AG09309 (cell line): ENCODE results near the gene VPREB3.

ENCODE experiments used
- DNase-seq: peaks from one replicate; pipeline ENCODE4 v3.0.0-alpha.2; 2010; ENCODE audit warnings: low read depth
- H3K4me3 ChIP-seq: 2 replicates; pipeline ENCODE4 v1.5.1; 2011; ENCODE audit warnings: mild to moderate bottlenecking, low read depth, low read length, moderate library complexity; ENCODE audit not compliant: control insufficient read depth
- TF ChIP-seq, protein P1 (sequence below): IDR thresholded peaks from 2 replicates; pipeline ENCODE4 v1.5.1; 2011; ENCODE audit warnings: mild to moderate bottlenecking, low read depth, low read length, inconsistent platforms; ENCODE audit not compliant: insufficient read depth, control insufficient read depth; ENCODE audit errors: missing control alignments

Gene VPREB3

DNA sequence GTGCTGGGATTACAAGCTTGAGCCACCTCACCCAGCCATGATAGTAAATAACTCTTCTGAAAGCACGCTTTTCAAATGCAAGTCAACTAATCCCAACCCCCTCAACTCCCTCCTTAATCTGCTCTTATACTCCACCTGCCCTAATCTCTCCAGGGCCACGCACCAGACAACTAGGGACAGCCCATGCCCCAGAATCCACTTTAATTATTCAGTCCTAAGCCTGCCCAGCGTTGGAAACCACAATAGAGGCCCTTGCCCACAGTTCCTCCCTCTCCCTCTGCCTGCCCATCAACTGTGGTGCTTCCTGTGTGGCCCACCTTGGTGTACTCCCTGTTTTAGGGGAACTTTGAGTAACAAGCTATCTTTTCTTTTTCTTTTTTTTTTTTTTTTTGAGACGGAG lies 2.7 kb upstream of the VPREB3 start:
- TF ChIP-seq, protein P1, sequence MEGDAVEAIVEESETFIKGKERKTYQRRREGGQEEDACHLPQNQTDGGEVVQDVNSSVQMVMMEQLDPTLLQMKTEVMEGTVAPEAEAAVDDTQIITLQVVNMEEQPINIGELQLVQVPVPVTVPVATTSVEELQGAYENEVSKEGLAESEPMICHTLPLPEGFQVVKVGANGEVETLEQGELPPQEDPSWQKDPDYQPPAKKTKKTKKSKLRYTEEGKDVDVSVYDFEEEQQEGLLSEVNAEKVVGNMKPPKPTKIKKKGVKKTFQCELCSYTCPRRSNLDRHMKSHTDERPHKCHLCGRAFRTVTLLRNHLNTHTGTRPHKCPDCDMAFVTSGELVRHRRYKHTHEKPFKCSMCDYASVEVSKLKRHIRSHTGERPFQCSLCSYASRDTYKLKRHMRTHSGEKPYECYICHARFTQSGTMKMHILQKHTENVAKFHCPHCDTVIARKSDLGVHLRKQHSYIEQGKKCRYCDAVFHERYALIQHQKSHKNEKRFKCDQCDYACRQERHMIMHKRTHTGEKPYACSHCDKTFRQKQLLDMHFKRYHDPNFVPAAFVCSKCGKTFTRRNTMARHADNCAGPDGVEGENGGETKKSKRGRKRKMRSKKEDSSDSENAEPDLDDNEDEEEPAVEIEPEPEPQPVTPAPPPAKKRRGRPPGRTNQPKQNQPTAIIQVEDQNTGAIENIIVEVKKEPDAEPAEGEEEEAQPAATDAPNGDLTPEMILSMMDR: no peak
- DNase-seq: no peak
- H3K4me3 ChIP-seq: no peak overlapping the region

DNA sequence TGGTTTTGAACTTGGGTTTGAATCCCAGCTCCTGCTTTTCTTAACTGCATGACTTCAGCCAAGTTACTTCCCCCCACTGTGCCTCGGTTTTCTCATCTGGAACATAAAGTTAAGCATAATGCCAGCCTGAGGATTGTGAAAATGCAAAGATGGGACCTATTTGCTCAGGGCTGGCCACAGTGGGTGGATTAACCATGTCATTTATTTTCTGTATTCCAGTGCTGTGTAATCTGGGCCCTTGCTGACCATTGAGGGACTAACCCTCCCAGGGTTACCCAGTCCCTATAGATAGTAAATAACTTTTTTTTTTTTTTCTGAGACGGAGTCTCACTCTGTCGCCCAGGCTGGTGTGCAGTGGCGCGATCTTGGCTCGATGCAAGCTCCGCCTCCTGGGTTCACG lies 1.5 kb upstream of the VPREB3 start:
- TF ChIP-seq, protein P1: no peak
- no peak overlapping the region for H3K4me3 ChIP-seq
- DNase-seq: no peak

DNA sequence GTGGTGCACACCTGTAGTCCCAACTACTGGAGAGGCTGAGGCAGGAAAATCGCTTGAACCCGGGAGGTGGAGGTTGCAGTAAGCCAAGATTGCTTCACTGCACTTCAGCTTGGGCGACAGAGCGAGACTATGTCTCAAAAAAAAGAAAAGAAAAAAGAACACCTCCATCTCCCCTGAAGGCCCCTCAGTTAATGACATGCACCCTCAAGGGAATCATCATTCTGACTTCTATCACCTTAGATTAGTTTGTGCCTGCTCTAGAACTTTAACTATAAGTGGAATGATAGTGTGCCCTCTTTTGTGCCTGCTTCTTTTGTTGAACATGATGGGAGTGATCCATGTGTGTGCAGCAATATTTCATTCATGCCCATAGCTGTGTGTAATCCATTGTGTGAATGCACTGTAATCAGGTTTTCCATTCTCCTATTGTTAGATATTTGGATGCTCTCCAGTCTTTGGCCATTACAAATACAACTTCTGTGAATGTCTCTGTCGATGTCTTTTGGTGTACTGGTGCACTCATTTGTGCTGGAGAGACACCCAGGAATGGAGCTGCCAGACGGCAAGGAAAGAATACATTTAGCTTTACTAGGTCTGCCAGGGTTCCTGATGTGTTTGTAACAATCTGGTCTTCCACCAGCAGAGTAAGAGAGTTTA lies 883 bp upstream of the VPREB3 start:
- no peak for DNase-seq
- TF ChIP-seq, protein P1: no peak
- no peak overlapping the region for H3K4me3 ChIP-seq

DNA sequence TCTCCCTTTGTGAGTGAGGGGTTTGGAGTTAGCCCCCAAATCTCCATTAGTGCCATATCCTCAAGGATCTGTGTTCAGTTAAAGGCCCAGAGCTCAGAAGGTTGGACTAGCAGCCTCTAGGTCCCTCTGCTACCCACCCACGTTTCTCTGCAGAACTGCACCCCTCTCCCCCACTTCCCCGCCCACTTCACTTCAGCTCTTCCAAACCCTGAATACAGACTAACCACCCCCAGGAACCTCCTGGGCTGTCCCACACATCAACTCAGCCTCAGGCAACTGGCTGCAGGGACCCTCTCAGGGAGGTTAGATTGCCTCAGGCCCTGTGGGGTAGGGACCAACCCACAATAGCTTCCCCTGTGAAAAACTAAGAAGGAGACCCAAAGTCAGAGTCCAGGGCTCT lies 840 bp downstream of the VPREB3 start:
- DNase-seq: no peak
- TF ChIP-seq, protein P1: no peak
- no peak overlapping the region for H3K4me3 ChIP-seq

DNA sequence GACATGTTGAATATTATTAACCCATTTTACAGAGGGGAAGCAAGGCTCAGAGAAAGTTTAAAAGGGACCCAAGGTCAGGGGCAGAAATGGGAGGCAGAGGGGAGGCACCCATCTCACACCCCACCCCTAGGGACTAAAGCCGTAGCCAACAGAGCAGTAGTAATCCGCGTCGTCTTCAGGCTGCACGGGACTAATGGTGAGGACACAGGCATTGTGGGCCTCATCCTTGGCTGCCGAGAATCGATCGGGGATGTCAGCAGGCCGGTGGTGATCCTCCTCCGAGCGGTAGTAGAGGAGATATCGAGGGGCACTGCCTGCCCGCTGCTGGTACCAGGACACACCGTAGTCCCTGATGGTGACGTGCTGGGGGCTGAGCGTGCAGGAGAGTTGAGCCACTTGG lies 1.5 kb downstream of the VPREB3 start:
- no peak for DNase-seq
- TF ChIP-seq, protein P1: no peak
- H3K4me3 ChIP-seq: no peak overlapping the region

DNA sequence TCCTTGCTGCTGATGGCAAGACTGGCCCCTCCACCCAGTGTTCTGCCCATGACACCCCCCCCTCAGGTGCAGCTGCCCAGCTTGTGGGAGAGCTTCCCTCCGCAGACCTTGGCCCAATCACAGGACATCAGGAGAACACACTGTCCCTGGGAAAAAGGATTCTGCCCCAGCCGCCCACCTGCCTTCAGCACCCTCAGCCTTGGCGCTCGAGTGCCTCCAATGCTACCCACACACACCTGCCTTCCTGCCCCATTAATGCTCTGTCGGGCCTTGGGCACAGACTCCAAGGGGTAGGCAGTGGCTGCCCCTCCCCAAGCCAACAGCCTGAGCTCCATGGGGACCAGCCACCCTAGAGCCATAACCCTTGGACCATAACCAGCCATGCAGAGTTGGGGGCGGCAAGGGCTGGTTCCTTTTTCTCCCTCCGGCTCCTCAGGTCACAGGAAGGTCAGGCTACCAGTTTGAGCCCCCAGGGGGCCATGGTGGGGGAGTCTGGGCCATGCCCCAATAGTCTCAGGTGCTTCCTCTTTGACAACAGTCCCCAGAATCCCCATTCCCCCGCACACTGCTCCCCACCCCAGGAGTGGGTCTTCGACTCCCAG lies 2.0 kb downstream of the VPREB3 start:
- TF ChIP-seq, protein P1: no peak
- DNase-seq: no peak
- no peak overlapping the region for H3K4me3 ChIP-seq
